Activated B cell treated with CpG ODN at 0.5 μM for 24 hours (primary cell): ENCODE data around the gene NPFF. TPM values are rescaled to one million over a fixed set of nuclear protein-coding genes. Genes with fewer than 3 reads are reported as not detected.

Experiments
- ATAC-seq: fragments of 200-7000 bp; cut with Tn5 transposase; one replicate; pipeline ENCODE4 v1.10.0; 2021; ENCODE audit warnings: low read depth, mild to moderate bottlenecking, moderate library complexity
- CTCF ChIA-PET: fragments of 350-600 bp; sonication (Branson Sonifier 250); formaldehyde crosslinking; loops from one replicate; lab custom pipeline; 2021; ENCODE audit warnings: antibody characterized with exemption; lab: Charles Lee
- POLR2A ChIA-PET: fragments of 350-600 bp; sonication (Branson Sonifier 250); formaldehyde crosslinking; loops from one replicate; lab custom pipeline; 2021; ENCODE audit warnings: antibody characterized with exemption; lab: Charles Lee
- DNase-seq: peaks from one replicate; pipeline ENCODE4 v3.0.0; 2022
- H3K27ac Mint-ChIP-seq: one replicate; pipeline ENCODE4 v1.8.0; 2020; ENCODE audit warnings: mixed read lengths
- H3K27me3 Mint-ChIP-seq: one replicate; pipeline ENCODE4 v1.8.0; 2021; ENCODE audit warnings: mixed read lengths
- H3K36me3 Mint-ChIP-seq: one replicate; pipeline ENCODE4 v1.8.0; 2021; ENCODE audit warnings: low read depth, mixed read lengths
- H3K4me1 Mint-ChIP-seq: one replicate; pipeline ENCODE4 v1.8.0; 2021; ENCODE audit warnings: mixed read lengths
- H3K4me3 Mint-ChIP-seq: one replicate; pipeline ENCODE4 v1.8.0; 2020; ENCODE audit warnings: mild to moderate bottlenecking, mixed read lengths
- H3K9me3 Mint-ChIP-seq: one replicate; pipeline ENCODE4 v1.8.0; 2020; ENCODE audit warnings: mixed read lengths
- CTCF ChIP-seq: fragments of 200-600 bp; IDR thresholded peaks from one replicate; pipeline ENCODE4 v1.8.0; 2022; ENCODE audit warnings: antibody characterized with exemption, mild to moderate bottlenecking
- intact Hi-C: fragments of 100-400 bp; cut with micrococcal nuclease; formaldehyde crosslinking; loops from one replicate; pipeline ENCODE4 v1.15.1; 2024
- total RNA-seq: library from RNA; stranded (reverse); gene quantifications from 2 replicates; pipeline ENCODE4 v1.2.3, GENCODE V29; 2022

NPFF gene
- total RNA-seq, 1 donor from 2014 or later: not detected

- Mint-ChIP-seq H3K9me3 (no peaks in the 10 kb centered on the region), H3K4me1 (peaks cover 5% of the 10 kb centered on the region), H3K27ac (peak overlapping the region; percentile 67), H3K27me3 (no peaks in the 10 kb centered on the region), H3K36me3 (peaks cover 29% of the 10 kb centered on the region), H3K4me3 (no peak overlapping the region)
- intact Hi-C loops: loop anchor here (1.0 to 10.0 kb wide), 3 partner anchors 51 to 200 kb away; partner anchors contain the start of gene ATP5MC2
- ChIA-PET CTCF (interaction anchor here (0.6 to 4.8 kb wide), 11 partner anchors 8 to 214 kb away, joined by 3 to 79 read pairs (median 4); partner anchors contain the start of genes ATF7 and ATP5MC2), POLR2A (interaction anchor here (0.5 to 3.1 kb wide), 3 partner anchors 36 to 220 kb away, joined by 3 to 33 read pairs (median 8); partner anchors contain the start of gene ATP5MC2)
- DNase-seq (no peak), ATAC-seq (peak; percentile 93)
- no peak for TF ChIP-seq CTCF
Observed at GRCh38 chr12:53543539-53543938, 36.3 kb upstream of the NPFF start.

DNA sequence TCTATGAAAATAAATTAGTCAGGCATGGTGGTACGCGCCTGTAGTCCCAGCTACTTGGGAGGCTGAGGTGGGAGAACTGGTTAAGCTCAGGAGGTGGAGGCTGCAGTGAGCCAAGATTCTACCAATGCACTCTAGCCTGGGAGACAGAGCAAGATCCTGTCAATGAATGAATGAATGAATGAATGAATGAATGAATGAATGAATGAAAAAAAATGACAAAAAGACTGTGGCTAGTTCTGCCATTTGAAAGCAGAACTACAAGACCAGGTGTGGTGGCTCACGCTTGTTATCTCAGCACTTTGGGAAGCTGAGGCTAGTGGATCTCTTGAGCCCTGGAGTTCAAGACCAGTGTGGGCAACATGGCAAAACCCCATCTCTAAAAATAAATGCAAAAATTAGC is 32.2 kb upstream of the NPFF start:
- CTCF ChIA-PET: interaction anchor here (1.2 kb wide), 1 partner anchor 136 kb away, joined by 3 read pairs; the partner anchor contains the start of gene ATP5MC2
- H3K27me3 Mint-ChIP-seq: no peaks in the 10 kb centered on the region

DNA sequence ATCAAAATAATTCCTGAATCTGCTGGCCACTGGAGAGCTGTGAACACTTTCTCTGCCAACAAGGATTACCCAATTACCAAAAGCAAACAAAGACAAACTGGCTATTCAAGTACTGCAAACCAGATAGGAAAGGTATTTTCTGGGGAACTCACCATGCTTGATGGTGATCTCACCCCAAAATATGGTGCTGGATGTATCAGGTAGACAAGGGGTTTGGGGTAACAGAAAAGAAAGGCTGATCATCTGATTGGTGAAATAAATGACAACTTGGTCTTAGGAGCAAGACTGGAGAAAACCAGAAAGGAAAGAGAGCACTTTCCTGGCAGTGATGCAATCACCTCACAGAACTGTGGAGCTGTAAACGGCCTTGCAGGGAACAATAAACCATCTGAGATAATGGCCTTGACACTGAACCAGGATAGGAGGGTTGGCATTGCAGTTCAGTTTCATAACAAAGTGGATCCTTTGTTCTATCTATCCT is 31.0 kb upstream of the NPFF start:
- no peak for TF ChIP-seq CTCF
- intact Hi-C loops: no loop called here
- ChIA-PET POLR2A (no interaction called here), CTCF (interaction anchor here (1.2 kb wide), 1 partner anchor 137 kb away, joined by 3 read pairs; the partner anchor contains the start of gene ATP5MC2)
- H3K4me3 Mint-ChIP-seq: no peak overlapping the region
- H3K4me1 Mint-ChIP-seq: no peaks in the 10 kb centered on the region
- H3K9me3 Mint-ChIP-seq: no peaks in the 10 kb centered on the region
- ATAC-seq (no peak), DNase-seq (no peak)
- peaks cover 60% of the 10 kb centered on the region for H3K36me3 Mint-ChIP-seq
- H3K27ac Mint-ChIP-seq: no peak overlapping the region
- no peaks in the 10 kb centered on the region for H3K27me3 Mint-ChIP-seq

More for the DNA sequence above, 32.2 kb upstream of the NPFF start:
- Mint-ChIP-seq H3K9me3 (no peaks in the 10 kb centered on the region), H3K4me1 (peaks cover 5% of the 10 kb centered on the region), H3K4me3 (no peak overlapping the region), H3K36me3 (peaks cover 53% of the 10 kb centered on the region), H3K27ac (no peak overlapping the region)
- ATAC-seq (no peak), DNase-seq (no peak)
- no peak for TF ChIP-seq CTCF
- intact Hi-C loops: no loop called here
- POLR2A ChIA-PET: interaction anchor here (1.9 kb wide), 1 partner anchor 136 kb away, joined by 9 read pairs; the partner anchor contains the start of gene ATP5MC2

DNA sequence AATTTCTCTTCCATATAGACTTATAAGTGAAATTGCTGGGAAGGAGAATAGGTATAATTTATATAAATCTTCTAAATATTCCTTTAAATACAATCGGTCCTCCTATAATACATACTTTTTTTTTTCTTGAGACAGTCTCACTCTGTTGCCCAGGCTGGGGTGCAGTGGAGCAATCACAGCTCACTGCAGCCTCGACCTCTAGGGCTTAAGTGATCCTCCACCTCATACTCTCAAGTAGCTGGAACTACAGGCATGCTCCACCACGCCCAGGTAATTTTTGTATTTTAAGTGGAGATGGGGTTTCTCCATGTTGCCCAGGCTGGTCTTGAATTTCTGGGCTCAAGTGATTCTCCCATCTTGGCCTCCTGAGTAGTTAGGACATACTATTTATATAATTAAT is 29.7 kb upstream of the NPFF start:
- Mint-ChIP-seq H3K36me3 (peaks cover 69% of the 10 kb centered on the region), H3K27ac (no peak overlapping the region), H3K4me1 (no peaks in the 10 kb centered on the region), H3K9me3 (no peaks in the 10 kb centered on the region), H3K4me3 (no peak overlapping the region), H3K27me3 (no peaks in the 10 kb centered on the region)
- intact Hi-C loops: no loop called here
- ATAC-seq (no peak), DNase-seq (no peak)
- CTCF ChIA-PET: interaction anchor here (1.3 kb wide), 1 partner anchor 140 kb away, joined by 3 read pairs; no protein-coding TSS in a partner anchor
- no peak for TF ChIP-seq CTCF
- POLR2A ChIA-PET: no interaction called here

DNA sequence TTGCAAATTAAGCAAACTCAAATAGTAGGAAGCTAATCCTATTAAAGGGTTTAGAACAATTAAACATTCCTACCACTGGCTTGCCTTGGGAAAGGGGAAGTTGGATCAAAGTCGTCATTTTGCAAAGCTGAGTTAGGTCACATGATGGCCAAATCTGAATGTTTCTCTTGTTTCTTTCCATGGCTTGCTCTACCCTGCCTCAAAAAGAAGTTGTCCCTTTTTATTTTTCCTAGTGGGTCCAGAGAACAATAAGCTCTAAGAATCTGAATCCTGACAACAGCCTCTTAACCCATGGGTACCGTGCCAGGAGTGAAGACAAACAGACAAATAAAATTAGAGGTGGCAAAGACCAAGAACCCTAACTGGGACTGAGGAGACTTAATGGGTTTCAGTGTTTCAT is 26.2 kb upstream of the NPFF start:
- no peak overlapping the region for H3K27ac Mint-ChIP-seq
- no peak overlapping the region for H3K4me3 Mint-ChIP-seq
- no peaks in the 10 kb centered on the region for H3K4me1 Mint-ChIP-seq
- ATAC-seq (no peak), DNase-seq (no peak)
- H3K36me3 Mint-ChIP-seq: peaks cover 70% of the 10 kb centered on the region
- ChIA-PET CTCF (interaction anchor here (1.6 kb wide), 1 partner anchor 9 kb away, joined by 4 read pairs; no protein-coding TSS in a partner anchor), POLR2A (no interaction called here)
- no peaks in the 10 kb centered on the region for H3K9me3 Mint-ChIP-seq
- intact Hi-C loops: no loop called here
- H3K27me3 Mint-ChIP-seq: no peaks in the 10 kb centered on the region
- TF ChIP-seq CTCF: no peak
